ENCODE data around the gene LCN2. TPM values are rescaled to one million over a fixed set of nuclear protein-coding genes. Genes with fewer than 3 reads are reported as not detected.
A peak's percentile ranks its signal among the peaks of the same experiment; 100 is the strongest.
"Not testable (repeated sequence)": the region's sequence is repeated elsewhere in the genome, so short reads cannot be mapped to it uniquely, and the experiment has no call there.

LCN2 gene
- total and polyA plus RNA-seq, 7 experiments from 2014 or later: not detected

DNA sequence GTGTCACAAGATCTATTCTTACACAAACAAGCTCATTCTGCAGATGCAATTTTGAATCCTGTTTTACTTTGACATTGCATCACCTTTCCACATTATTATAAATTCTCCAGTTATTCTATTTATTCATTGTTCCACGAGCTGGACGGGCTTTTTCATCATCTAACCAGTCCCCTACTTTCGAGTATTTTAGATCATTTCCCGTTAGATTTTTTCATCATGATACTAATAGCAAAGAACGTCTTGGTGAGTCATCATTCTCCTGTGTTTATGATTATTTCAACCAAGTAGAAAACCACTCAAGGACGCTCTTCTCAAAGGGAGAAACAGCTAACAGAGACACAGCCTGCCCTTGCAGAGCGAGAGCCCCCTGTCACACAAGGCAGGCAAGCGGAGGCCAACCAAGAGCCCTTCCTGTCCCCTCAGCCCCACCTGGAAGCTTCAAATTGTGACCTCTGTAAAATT lies 25.9 kb downstream of the LCN2 start:
- DNase-seq: no peak
- Histone ChIP-seq H3K36me3 (ENCODE audit: control insufficient read depth in 2 of 3, insufficient read depth in 3 of 3, low read length in 3 of 3) (peaks cover 10 to 72% (median 17%) of the 10 kb centered on the region in 3 experiments), H3K27me3 (ENCODE audit: control insufficient read depth in 2 of 2, insufficient read depth in 2 of 2, low read length in 2 of 2) (no peaks in the 10 kb centered on the region), H3K4me1 (ENCODE audit: control insufficient read depth in 2 of 2, insufficient read depth in 2 of 2, low read length in 2 of 2) (no peaks in the 10 kb centered on the region), H3K4me3 (ENCODE audit: low read length) (no peak overlapping the region), H3K27ac (ENCODE audit: low read depth, low read length) (no peak overlapping the region), H3K9me3 (ENCODE audit: control insufficient read depth in 2 of 3, low read length in 3 of 3) (peaks cover 0 to 5% (median 0%) of the 10 kb centered on the region in 3 experiments)
- no peaks in the 10 kb centered on the region for H3K27me3 Mint-ChIP-seq
- H3K36me3 Mint-ChIP-seq: peaks cover 2 to 38% (median 13%) of the 10 kb centered on the region in 5 donors
- ATAC-seq: no peak
- no peak overlapping the region for H3K4me3 Mint-ChIP-seq
- ChIA-PET POLR2A (interaction anchor here (0.6 to 1.5 kb wide), 4 partner anchors 10 to 65 kb away, joined by 3 to 5 read pairs (median 3); no protein-coding TSS in a partner anchor), CTCF (no interaction called here)
- peaks cover 0 to 1% (median 0%) of the 10 kb centered on the region in 11 donors for H3K9me3 Mint-ChIP-seq
- H3K4me1 Mint-ChIP-seq: no peaks in the 10 kb centered on the region
- H3K27ac Mint-ChIP-seq: peak overlapping the region in 1 of 9 donors; percentile 63
- intact Hi-C loops (cut with micrococcal nuclease): loop anchor here in 1 of 2 donors (2.0 kb wide), 1 partner anchor 16 kb away; the partner anchor contains the start of gene CIZ1

DNA sequence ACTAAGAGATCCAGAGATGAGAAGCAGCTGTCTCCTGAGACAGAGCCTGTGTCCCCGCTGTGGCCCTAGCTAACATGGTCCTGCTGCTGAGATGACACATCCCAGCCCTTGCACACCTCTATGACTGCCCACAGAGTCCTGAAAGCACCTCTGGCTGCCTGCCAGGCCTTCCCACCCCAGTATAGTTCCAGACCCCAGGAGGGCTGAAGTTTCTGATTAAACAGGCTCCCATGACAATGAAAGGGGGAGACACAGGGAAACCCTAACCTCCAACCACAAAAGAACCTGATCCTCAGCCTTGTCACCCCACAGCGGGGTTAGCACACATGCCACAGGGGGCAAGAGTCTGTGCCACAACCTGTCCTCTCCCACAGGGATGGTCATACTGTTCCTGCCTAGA lies 26.5 kb downstream of the LCN2 start:
- ChIA-PET POLR2A (interaction anchor here (0.6 to 1.0 kb wide), 2 partner anchors 13 to 23 kb away, joined by 3 read pairs; no protein-coding TSS in a partner anchor), CTCF (interaction anchor here (0.5 kb wide), 1 partner anchor 70 kb away, joined by 4 read pairs; no protein-coding TSS in a partner anchor)
- peaks cover 5 to 43% (median 16%) of the 10 kb centered on the region in 5 donors for H3K36me3 Mint-ChIP-seq
- no peaks in the 10 kb centered on the region for H3K4me1 Mint-ChIP-seq
- Histone ChIP-seq H3K27ac (ENCODE audit: low read depth, low read length) (no peak overlapping the region), H3K4me1 (ENCODE audit: control insufficient read depth in 2 of 2, insufficient read depth in 2 of 2, low read length in 2 of 2) (no peaks in the 10 kb centered on the region), H3K27me3 (ENCODE audit: control insufficient read depth in 2 of 2, insufficient read depth in 2 of 2, low read length in 2 of 2) (no peaks in the 10 kb centered on the region), H3K36me3 (ENCODE audit: control insufficient read depth in 2 of 3, insufficient read depth in 3 of 3, low read length in 3 of 3) (peaks cover 13 to 72% (median 17%) of the 10 kb centered on the region in 3 experiments), H3K9me3 (ENCODE audit: control insufficient read depth in 2 of 3, low read length in 3 of 3) (peaks cover 0 to 5% (median 0%) of the 10 kb centered on the region in 3 experiments), H3K4me3 (ENCODE audit: low read length) (no peak overlapping the region)
- H3K9me3 Mint-ChIP-seq: peaks cover 0 to 1% (median 0%) of the 10 kb centered on the region in 11 donors
- H3K27ac Mint-ChIP-seq: peak overlapping the region in 1 of 9 donors; percentile 72
- no peak for DNase-seq
- ATAC-seq: no peak
- H3K4me3 Mint-ChIP-seq: no peak overlapping the region
- no peaks in the 10 kb centered on the region for H3K27me3 Mint-ChIP-seq
- intact Hi-C loops (cut with micrococcal nuclease): loop anchor here in 1 of 2 donors (2.0 kb wide), 1 partner anchor 15 kb away; the partner anchor contains the start of gene CIZ1

DNA sequence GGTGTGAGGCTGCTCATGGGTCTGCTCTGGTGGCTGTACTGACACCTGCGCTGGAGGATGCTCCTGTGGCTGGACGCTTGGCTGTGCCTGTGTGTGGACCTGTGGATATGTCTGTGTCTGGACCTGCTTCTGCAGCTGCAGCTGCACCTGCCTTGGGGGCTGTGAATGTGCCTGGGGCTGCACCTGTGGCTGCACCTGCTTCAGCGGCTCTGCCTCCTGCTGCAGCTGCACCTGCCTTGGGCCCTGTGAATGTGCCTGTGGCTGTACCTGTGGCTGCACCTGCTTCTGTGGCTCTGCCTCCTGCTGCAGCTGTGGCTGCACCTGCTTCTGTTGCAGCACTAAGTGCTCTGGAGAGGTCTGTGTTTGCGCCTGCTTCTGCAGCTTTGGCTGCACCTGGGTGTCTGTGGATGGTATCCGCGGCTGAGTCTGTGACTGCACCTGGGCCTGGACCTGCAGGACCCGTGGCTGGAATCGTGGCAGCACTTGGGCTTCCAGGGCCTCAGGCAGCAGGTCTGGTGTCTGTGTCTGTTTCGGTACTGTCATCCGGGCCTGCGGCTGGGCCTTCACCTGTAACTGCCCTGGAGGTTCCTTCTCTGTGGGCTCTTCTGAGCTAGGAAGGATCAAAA lies 29.7 kb downstream of the LCN2 start:
- intact Hi-C loops (cut with micrococcal nuclease): no loop called here
- no peaks in the 10 kb centered on the region for H3K27me3 Mint-ChIP-seq
- peaks cover 0 to 2% (median 0%) of the 10 kb centered on the region in 7 donors for H3K4me1 Mint-ChIP-seq
- POLR2A ChIA-PET: interaction anchor here (1.6 kb wide), 1 partner anchor 11 kb away, joined by 4 read pairs; no protein-coding TSS in a partner anchor
- peaks cover 0 to 1% (median 0%) of the 10 kb centered on the region in 11 donors for H3K9me3 Mint-ChIP-seq
- Histone ChIP-seq H3K4me1 (ENCODE audit: control insufficient read depth in 2 of 2, insufficient read depth in 2 of 2, low read length in 2 of 2) (no peaks in the 10 kb centered on the region), H3K27ac (ENCODE audit: low read depth, low read length) (no peak overlapping the region), H3K4me3 (ENCODE audit: low read length) (no peak overlapping the region), H3K9me3 (ENCODE audit: control insufficient read depth in 2 of 3, low read length in 3 of 3) (peaks cover 0 to 5% (median 0%) of the 10 kb centered on the region in 3 experiments), H3K27me3 (ENCODE audit: control insufficient read depth in 2 of 2, insufficient read depth in 2 of 2, low read length in 2 of 2) (no peaks in the 10 kb centered on the region), H3K36me3 (ENCODE audit: control insufficient read depth in 2 of 3, insufficient read depth in 3 of 3, low read length in 3 of 3) (peaks cover 13 to 87% (median 22%) of the 10 kb centered on the region in 3 experiments)
- peaks cover 9 to 53% (median 15%) of the 10 kb centered on the region in 5 donors for H3K36me3 Mint-ChIP-seq
- ATAC-seq: no peak
- CTCF ChIA-PET: no interaction called here
- DNase-seq: no peak
- H3K27ac Mint-ChIP-seq: no peak overlapping the region
- H3K4me3 Mint-ChIP-seq: no peak overlapping the region

DNA sequence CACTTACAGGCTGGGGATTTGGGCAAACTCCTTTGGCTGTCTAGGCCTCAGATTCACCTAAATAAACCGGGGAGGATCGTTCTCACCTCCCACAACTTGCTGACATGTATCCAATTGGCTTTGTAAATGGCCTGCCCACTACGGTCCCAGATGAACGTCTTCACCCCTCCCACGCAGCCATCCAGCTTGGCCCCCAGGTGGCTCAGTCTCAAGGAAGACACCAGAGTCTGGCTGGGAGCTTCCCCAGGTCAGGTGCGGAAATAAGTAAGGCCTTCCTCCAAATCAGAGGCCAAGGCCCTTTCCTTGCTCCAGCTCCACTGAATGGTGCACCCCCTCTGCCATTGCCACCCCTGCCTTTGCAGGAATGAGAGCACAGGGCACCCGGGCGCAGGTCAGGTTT lies 30.7 kb downstream of the LCN2 start:
- POLR2A ChIA-PET: no interaction called here
- intact Hi-C loops (cut with micrococcal nuclease): no loop called here
- H3K27ac Mint-ChIP-seq: peak overlapping the region in 1 of 9 donors; percentile 31
- Histone ChIP-seq H3K27me3 (ENCODE audit: control insufficient read depth in 2 of 2, insufficient read depth in 2 of 2, low read length in 2 of 2) (no peaks in the 10 kb centered on the region), H3K27ac (ENCODE audit: low read depth, low read length) (no peak overlapping the region), H3K9me3 (ENCODE audit: control insufficient read depth in 2 of 3, low read length in 3 of 3) (peaks cover 0 to 5% (median 0%) of the 10 kb centered on the region in 3 experiments), H3K4me3 (ENCODE audit: low read length) (no peak overlapping the region), H3K4me1 (ENCODE audit: control insufficient read depth in 2 of 2, insufficient read depth in 2 of 2, low read length in 2 of 2) (no peaks in the 10 kb centered on the region), H3K36me3 (ENCODE audit: control insufficient read depth in 2 of 3, insufficient read depth in 3 of 3, low read length in 3 of 3) (peaks cover 13 to 83% (median 22%) of the 10 kb centered on the region in 3 experiments)
- ATAC-seq (no peak), DNase-seq (no peak)
- peaks cover 0 to 2% (median 0%) of the 10 kb centered on the region in 7 donors for H3K4me1 Mint-ChIP-seq
- no peak overlapping the region for H3K4me3 Mint-ChIP-seq
- CTCF ChIA-PET: no interaction called here
- no peaks in the 10 kb centered on the region for H3K27me3 Mint-ChIP-seq
- H3K9me3 Mint-ChIP-seq: peaks cover 0 to 1% (median 0%) of the 10 kb centered on the region in 11 donors
- peaks cover 8 to 47% (median 17%) of the 10 kb centered on the region in 5 donors for H3K36me3 Mint-ChIP-seq

- Histone ChIP-seq H3K9me3 (ENCODE audit: control insufficient read depth in 2 of 3, low read length in 3 of 3) (peaks cover 0 to 5% (median 0%) of the 10 kb centered on the region in 3 experiments), H3K4me3 (ENCODE audit: low read length) (no peak overlapping the region), H3K36me3 (ENCODE audit: control insufficient read depth in 2 of 3, insufficient read depth in 3 of 3, low read length in 3 of 3) (peaks cover 13 to 83% (median 22%) of the 10 kb centered on the region in 3 experiments), H3K27ac (ENCODE audit: low read depth, low read length) (no peak overlapping the region), H3K4me1 (ENCODE audit: control insufficient read depth in 2 of 2, insufficient read depth in 2 of 2, low read length in 2 of 2) (no peaks in the 10 kb centered on the region), H3K27me3 (ENCODE audit: control insufficient read depth in 2 of 2, insufficient read depth in 2 of 2, low read length in 2 of 2) (no peaks in the 10 kb centered on the region)
- H3K36me3 Mint-ChIP-seq: peaks cover 5 to 44% (median 17%) of the 10 kb centered on the region in 5 donors
- no peak overlapping the region for H3K27ac Mint-ChIP-seq
- peaks cover 0 to 2% (median 0%) of the 10 kb centered on the region in 7 donors for H3K4me1 Mint-ChIP-seq
- no peak overlapping the region for H3K4me3 Mint-ChIP-seq
- ATAC-seq (no peak), DNase-seq (no peak)
- peaks cover 0 to 1% (median 0%) of the 10 kb centered on the region in 11 donors for H3K9me3 Mint-ChIP-seq
- intact Hi-C loops (cut with micrococcal nuclease): no loop called here
- ChIA-PET CTCF (no interaction called here), POLR2A (no interaction called here)
- H3K27me3 Mint-ChIP-seq: no peaks in the 10 kb centered on the region
Observed at GRCh38 chr9:128180447-128180846, 31.2 kb downstream of the LCN2 start.

DNA sequence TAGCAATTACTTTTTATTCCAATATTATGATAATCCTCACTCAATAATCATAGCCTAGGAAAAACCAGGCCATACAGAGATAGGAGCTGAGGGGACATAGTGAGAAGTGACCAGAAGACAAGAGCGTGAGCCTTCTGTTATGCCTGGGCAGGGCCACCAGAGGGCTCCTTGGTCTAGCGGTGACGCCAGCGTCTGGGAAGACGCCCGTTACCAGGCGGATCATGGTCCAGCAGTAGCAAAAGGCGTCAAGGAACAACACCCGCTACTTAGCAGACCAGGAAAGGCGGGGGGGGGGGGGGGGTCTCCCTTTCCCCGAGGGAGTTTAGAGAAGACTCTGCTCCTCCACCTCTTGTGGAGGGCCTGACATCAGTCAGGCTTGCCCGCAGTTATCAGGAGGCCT lies 32.2 kb downstream of the LCN2 start:
- CTCF ChIA-PET: interaction anchor here (0.6 to 0.7 kb wide), 2 partner anchors 13 to 24 kb away, joined by 3 read pairs; no protein-coding TSS in a partner anchor
- H3K36me3 Mint-ChIP-seq: peaks cover 5 to 45% (median 20%) of the 10 kb centered on the region in 5 donors
- intact Hi-C loops (cut with micrococcal nuclease): not testable (repeated sequence)

More for the DNA sequence above, 32.2 kb downstream of the LCN2 start:
- not testable (repeated sequence) for DNase-seq; H3K4me3 Mint-ChIP-seq; H3K9me3 ChIP-seq (ENCODE audit: control insufficient read depth in 2 of 3, low read length in 3 of 3); H3K4me1 Mint-ChIP-seq; H3K27ac Mint-ChIP-seq; ATAC-seq; H3K27ac ChIP-seq (ENCODE audit: low read depth, low read length); H3K4me1 ChIP-seq (ENCODE audit: control insufficient read depth in 2 of 2, insufficient read depth in 2 of 2, low read length in 2 of 2); H3K27me3 Mint-ChIP-seq; H3K4me3 ChIP-seq (ENCODE audit: low read length); H3K9me3 Mint-ChIP-seq; H3K27me3 ChIP-seq (ENCODE audit: control insufficient read depth in 2 of 2, insufficient read depth in 2 of 2, low read length in 2 of 2)
- H3K36me3 ChIP-seq (ENCODE audit: control insufficient read depth in 2 of 3, insufficient read depth in 3 of 3, low read length in 3 of 3): peaks cover 13 to 83% (median 14%) of the 10 kb centered on the region in 3 experiments
- POLR2A ChIA-PET: interaction anchor here (0.7 kb wide), 1 partner anchor 12 kb away, joined by 3 read pairs; no protein-coding TSS in a partner anchor

Data from naive thymus-derived CD4-positive, alpha-beta T cell (primary cell).